GM19099 (cell line): ENCODE results near the gene SCD.

Experiments
- POLR2A ChIP-seq: IDR thresholded peaks from 3 replicates; pipeline ENCODE4 v1.6.1; 2011; ENCODE audit warnings: low read depth; ENCODE audit not compliant: insufficient read length; ENCODE audit errors: extremely low read depth

Gene SCD

DNA sequence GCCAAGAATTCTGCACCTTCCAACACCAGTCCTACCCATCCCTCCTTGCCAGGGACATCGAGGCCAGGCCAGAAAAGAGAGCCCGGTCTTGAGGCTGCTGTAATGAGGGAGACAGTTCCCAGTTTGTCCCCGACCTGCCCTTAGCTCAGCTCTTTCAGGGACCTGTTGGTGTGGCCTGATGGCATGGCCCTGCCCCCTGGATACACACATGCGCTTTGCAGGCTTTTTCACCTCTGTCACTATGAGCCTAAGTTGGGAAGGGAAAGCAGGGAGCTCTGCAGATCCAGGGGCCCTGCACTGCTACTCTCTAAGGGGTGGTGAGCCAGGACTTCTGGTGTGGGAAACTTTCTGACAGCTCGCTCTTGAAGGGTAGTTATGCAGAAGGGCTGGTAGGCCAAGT is 2.1 kb downstream of the SCD start:
- TF ChIP-seq POLR2A: no peak

DNA sequence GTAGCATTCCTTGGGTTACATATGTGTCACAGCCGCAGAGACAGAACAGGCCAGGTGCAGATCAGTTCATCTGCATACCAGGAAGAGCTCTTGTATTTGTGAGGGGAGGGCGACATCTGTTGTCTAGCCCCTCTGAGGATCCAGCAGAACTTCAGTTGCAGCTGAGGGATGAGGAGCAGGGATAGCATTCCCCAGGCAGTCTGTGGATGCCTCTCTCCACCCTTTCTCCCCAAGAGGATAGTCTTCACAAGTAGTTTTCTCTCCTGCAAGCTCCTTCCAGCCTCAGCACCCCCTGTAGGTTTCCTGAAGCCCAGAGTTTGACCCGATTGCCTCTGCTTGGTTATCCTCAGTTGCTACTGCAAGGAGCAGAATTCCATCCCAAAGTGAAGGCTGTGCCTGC is 2.6 kb downstream of the SCD start:
- no peak for TF ChIP-seq POLR2A

DNA sequence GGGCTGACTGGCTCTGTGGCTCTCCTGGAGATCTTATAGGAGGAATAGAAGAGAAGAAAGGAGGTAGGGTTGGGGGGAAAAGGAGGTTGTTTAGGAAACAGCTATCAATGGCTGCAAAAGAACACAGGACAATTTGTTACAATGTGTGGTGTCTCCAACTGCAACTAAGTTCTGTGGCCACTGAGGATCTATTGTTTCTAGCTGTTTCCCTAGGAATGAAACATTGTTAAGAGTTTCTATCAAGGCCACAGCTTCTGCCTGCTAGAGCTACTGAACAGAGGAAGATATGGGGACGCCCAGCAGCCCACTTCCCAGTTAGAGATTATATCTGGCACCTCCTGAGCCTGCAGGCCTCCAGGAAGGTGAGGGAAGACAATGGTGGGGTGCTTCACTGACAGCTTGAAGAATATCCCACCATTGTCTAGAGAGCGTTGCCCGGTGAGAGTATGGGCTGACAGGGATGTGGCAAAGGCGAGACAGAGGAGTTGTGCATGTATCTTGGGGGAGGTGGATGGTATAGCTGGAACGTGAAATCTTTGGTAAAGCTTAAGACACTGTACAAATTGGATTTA is 4.0 kb downstream of the SCD start:
- TF ChIP-seq POLR2A: no peak

DNA sequence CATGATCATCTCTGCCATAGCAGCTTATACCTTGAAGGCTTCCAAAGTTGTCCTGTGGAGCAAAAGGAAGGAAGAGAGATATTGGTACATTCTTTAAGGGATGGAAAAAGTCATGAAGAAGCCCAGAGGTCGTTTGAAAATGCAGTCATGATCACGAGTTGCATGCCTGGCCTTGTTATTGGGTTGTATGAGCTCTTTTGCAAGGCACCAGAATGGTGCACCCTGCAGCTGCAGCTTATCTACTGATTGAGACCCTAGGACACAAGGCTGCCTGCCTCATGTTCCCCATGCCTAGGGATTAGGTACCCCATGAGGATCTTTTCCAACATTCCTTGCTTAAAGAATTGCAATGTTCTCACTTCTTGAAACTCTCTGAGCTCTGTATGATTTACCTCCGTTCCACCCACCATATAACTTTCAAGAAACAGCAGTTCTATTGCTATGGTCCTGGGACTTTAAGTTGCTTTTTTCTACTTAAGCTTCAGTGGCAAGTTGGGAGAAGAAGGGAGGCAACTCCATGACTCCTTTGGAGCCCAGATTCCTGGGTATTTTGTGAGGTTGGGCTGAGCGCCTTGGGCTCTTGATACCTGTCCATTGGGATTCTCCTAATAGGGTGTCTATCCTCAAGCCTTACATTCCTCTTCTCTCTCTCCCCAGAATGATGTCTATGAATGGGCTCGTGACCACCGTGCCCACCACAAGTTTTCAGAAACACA is 6.9 kb downstream of the SCD start:
- TF ChIP-seq POLR2A: no peak

DNA sequence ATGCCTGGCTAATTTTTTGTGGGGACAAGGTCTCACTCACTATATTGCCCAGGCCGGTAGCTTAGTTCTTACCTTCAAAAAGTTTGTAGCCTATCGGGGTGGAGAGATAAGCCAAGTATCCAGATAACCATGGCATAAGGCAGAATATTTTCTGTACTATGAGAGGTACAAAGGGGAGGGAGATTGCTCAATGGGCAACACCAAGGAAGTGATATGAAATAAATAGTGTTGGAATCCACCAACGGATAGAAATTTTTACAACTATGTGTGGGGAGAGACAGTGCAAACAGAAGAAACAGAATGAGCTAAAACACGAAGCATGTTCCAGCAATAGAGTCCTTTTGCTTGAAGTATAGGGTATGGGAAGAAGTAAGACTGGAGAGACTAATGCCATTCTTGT is 8.1 kb downstream of the SCD start:
- TF ChIP-seq POLR2A: no peak

DNA sequence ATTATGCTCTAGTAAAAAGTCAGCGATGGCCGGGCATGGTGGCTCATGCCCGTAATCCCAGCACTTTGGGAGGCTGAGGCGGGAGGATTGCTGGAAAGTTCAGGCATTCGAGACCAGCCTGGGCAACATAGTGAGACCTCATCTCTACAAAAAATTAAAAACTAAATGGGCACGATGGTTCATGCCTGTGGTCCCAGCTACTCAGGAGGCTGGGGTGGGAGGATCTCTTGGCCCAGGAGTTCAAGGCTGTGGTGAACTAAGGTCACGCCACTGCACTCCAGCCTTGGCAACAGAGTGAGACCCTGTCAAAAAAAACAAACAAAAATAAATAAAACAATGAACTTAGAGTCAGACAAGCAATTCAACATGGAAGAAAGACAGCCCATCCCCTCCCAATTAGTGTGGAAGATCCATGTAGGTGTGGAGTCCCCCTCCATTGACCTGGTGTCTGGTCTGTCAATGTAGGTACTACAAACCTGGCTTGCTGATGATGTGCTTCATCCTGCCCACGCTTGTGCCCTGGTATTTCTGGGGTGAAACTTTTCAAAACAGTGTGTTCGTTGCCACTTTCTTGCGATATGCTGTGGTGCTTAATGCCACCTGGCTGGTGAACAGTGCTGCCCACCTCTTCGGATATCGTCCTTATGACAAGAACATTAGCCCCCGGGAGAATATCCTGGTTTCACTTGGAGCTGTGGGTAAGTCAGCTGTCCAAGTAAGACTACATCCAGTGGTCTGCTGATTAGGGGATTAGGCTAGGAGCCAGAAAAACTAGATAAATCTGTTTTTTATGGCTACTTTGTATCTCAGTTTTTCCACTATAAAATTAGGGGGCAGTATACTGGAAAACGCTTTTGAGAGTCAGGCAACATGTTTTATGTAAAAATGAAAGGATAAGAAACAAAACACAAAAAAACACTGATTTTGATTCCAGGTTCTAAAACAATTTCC is 9.3 kb downstream of the SCD start:
- TF ChIP-seq POLR2A: no peak

DNA sequence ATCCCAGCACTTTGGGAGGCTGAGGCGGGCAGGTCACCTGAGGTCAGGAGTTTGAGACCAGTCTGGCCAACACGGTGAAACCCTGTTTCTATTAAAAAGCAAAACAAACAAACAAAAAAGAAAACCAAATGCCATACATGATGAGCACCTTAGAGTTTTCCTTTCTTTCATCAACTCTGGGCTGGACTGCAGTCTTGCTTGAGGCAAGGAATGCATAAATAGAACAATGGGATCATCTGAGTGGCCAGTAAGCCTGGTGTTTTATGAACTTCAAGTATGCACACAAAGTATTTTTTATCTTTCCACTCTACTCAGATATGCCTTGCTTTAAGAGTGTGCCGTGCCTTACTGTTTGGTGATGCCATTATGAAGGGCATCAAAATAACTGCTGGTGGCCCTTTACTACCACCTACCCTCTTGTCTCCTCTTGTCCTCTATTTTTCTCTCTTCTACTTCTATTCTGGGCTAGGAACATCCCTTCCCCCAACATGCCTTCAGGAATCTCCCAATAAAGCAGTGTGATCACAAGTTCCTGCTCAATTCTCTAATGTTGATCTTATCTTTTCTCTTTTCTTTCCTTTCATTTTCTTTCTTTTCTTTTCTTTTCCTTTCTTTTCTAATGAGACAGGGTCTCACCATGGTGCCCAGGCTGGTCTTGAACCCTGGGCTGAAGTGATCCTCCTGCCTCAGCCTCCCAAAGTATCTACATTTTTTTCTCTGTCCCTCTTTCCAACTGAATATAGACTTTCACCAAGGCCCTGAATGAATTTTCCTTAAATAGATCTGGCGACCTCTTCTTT is 10.2 kb downstream of the SCD start:
- no peak for TF ChIP-seq POLR2A

DNA sequence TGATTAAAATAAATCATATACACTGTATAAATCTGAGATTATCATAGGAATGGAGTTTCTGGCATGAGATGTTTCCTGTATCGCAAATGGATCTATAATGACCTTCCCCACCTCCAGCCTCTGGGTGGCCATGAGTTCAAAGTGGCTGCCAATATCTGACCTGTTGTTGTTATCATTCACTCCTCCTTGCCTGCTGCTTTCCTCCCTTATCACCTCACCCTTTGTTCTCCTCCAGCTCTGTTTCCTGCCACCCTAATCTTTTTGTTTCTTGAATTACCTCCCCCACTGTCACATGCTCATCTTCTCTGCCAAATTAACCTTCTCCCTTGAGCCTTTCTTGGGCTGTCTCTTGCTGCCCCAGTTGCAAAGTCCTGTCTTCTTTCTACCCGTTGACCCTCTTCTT is 12.0 kb downstream of the SCD start:
- TF ChIP-seq POLR2A: no peak

DNA sequence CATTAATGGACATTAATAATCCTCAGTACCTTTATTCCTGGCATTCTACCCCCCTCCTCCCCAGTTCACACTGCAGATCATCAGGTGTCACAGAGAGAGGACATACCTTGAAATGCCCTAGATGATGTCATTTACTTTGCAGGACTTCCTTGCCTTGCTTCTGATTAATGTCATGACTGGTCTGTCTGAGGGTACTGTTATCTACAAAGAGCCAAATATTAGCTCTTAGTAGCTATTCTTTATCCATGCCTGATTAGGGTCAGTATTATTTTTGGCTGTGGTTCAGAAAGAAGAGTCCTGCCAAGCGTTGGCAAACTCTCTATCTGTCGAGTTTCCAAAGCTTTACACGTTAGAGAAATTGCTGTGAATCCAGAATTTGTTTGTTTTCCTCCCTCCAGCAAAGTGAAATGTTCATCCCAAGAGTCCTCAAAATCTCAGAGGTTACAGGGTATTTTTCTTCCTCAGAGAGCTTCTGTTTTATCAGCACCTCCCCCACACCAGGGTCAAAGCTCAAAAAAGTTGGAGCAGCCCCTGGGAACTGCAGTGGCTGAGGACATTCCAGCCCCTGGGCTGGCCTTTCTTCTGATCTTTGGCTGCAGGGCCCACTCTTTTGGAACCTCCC is 12.6 kb downstream of the SCD start:
- no peak for TF ChIP-seq POLR2A

DNA sequence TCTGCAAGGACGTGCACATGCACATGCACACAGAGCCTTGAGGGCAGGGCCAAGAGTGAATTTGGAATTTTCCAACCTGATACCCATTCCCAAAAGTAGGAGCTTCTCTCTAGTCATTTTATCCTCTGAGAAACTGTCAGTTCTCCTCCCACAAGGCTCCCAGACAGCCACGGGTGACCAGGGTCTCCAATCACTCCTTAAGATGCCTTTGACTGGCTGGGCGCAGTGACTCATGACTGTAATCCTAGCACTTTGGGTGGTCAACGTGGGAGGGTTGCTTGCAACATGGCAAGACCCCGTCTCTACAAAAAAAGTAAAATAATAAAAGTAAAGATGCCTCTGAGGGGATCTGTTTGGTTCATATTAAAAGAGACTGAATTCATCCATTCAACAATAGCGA is 13.2 kb downstream of the SCD start:
- TF ChIP-seq POLR2A: no peak

DNA sequence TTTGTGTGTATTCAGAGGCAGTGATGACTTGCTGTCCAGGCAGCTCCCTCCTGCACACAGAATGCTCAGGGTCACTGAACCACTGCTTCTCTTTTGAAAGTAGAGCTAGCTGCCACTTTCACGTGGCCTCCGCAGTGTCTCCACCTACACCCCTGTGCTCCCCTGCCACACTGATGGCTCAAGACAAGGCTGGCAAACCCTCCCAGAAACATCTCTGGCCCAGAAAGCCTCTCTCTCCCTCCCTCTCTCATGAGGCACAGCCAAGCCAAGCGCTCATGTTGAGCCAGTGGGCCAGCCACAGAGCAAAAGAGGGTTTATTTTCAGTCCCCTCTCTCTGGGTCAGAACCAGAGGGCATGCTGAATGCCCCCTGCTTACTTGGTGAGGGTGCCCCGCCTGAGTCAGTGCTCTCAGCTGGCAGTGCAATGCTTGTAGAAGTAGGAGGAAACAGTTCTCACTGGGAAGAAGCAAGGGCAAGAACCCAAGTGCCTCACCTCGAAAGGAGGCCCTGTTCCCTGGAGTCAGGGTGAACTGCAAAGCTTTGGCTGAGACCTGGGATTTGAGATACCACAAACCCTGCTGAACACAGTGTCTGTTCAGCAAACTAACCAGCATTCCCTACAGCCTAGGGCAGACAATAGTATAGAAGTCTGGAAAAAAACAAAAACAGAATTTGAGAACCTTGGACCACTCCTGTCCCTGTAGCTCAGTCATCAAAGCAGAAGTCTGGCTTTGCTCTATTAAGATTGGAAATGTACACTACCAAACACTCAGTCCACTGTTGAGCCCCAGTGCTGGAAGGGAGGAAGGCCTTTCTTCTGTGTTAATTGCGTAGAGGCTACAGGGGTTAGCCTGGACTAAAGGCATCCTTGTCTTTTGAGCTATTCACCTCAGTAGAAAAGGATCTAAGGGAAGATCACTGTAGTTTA is 15.8 kb downstream of the SCD start:
- no peak for TF ChIP-seq POLR2A

DNA sequence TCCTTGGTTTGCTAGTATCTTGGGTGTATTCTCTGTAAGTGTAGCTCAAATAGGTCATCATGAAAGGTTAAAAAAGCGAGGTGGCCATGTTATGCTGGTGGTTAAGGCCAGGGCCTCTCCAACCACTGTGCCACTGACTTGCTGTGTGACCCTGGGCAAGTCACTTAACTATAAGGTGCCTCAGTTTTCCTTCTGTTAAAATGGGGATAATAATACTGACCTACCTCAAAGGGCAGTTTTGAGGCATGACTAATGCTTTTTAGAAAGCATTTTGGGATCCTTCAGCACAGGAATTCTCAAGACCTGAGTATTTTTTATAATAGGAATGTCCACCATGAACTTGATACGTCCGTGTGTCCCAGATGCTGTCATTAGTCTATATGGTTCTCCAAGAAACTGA is 17.1 kb downstream of the SCD start:
- TF ChIP-seq POLR2A: no peak

DNA sequence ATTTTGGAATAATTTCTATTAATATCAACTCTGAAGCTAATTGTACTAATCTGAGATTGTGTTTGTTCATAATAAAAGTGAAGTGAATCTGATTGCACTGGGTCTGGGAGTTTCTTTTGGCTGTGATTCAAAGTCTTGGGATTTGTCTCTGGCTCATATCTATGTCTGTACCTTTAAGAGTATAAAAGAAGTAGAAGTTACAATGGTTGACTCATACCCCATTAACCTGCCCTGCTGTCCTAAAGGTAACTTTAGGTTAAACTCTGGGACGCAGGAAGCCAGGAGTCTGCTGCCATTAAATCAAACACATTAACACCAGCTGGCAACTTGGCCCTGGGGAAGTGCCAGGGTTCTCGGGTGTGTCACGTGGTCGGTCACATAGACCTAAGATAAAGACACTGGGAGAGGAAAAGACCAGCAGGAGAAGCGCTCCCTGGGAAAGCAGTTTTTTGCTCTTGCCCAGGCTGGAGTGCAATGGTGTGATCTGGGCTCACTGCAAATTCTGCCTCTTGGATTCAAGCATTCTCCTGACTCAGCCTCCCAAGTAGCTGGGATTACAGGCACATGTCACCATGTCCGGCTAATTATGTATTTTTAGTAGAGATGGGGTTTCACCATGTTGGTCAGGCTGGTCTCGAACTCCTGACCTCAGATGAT is 17.8 kb downstream of the SCD start:
- no peak for TF ChIP-seq POLR2A
